GM12873 (cell line): ENCODE results near the gene GUK1.

Experiments
- CTCF ChIP-seq: IDR thresholded peaks from 2 replicates; pipeline ENCODE4 v1.5.1; 2012; ENCODE audit warnings: low read depth, mild to moderate bottlenecking, moderate library complexity, low read length, control low read depth; ENCODE audit not compliant: insufficient read depth; ENCODE audit errors: missing control alignments

Gene GUK1

GRCh38 chr1:228105996-228106799, 33.9 kb upstream of the GUK1 start:
- TF ChIP-seq CTCF: no peak

DNA sequence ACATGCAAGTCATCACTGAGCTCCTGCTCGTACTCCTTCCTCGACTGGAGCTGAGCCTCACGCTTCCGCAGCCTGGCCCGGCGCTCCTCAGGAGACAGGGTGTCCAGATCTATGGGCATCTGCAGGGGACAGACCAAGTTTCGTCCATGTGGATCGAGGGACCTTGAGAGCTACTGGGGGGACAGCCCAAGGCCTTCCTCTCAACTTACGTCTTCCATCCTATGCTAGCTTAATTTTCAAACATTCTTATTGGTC, 33.4 kb upstream of the GUK1 start:
- TF ChIP-seq CTCF: no peak

DNA sequence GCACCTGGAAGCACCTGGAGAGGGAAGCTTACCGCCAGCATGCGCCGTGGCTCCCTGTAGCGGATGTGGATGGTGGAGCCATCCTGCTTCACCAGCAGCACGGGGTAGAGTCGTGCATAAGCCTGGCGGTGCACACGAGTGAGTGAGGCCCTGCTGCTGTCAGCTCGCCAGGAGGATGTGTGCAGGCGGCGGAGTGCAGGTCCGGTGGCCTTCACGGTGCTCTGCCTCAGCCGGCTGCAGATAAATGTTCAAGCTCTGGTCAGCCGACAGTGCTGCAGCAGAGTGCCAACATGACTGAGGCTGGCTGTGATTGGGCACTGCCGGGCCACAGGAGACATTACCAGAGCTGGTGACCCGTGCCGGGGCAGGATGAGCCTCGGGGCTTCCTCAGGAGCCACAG, 32.4 kb upstream of the GUK1 start:
- TF ChIP-seq CTCF: no peak

GRCh38 chr1:228108055-228108690, 31.9 kb upstream of the GUK1 start:
- no peak for TF ChIP-seq CTCF

- TF ChIP-seq CTCF: no peak
These were observed 31.4 kb upstream of the GUK1 start for GRCh38 chr1:228108742-228109072.

DNA sequence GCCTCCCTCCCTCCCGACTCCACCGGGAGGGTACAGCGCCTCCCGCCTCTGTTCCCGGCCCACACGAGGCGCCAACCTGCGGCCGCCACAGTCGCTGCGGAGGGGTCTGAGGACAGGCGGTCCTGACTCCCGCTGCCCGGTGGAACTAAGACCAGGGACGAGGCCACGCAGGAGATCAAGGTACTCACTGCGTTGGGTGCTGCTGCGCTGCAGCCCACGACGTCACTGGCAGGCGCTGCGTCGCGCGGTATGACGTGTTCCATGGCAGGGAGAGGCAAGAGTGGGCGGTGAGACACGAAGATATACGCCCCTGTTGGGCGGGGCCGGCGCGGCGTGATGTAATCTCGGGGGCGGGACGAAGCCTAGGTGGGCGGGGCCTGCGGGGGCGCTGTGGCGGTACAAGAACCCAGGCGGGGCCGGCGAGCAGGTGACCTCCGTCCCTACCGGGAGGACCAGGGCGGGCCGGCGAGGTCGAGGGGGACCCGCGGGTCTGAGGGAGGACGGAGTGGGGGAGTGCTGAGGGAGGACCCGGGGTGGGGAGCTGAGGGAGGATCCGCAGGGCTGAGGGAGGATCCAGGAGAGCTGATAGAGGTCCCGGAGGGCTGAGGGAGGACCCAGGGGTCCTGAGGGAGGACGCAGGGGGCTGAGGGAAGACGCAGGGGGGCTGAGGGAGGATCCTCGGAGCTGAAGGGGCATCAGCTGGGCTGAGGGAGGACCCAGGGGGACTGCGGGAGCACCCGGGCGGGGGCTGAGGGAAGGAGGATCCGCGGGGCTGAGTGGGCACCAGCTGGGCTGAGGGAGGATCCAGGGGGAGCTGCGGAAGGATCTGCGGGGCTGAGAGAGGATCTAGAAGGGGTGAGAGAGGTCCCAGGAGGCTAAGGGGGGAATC, 30.8 kb upstream of the GUK1 start, which contains the start of gene MRPL55:
Gene MRPL55 (minus strand): TSS at position 227 of the 889 bp plus-strand sequence. CDS start 1,039 bp downstream, outside the sequence.
- no peak for TF ChIP-seq CTCF

GRCh38 chr1:228109962-228110488, 30.1 kb upstream of the GUK1 start:
- no peak for TF ChIP-seq CTCF
